GM19452 (cell line): ENCODE measurements around the gene LYZL6.

ENCODE experiments used
- ATAC-seq: cut with Tn5 transposase; IDR thresholded peaks from one replicate; pipeline ENCODE4 v1.9.1; 2021; ENCODE audit not compliant: unreplicated experiment

Gene LYZL6

GRCh38 chr17:35889241-35889640 is 54.3 kb downstream of the LYZL6 start:
- no peak for ATAC-seq
